Peyer's patch (tissue), 4 donors: ENCODE measurements around the gene PRRG1.

Source experiments
- POLR2A ChIP-seq, 2 donors: fragments of 450-650 bp; IDR thresholded peaks; one replicate each; pipeline ENCODE4 v1.5.1; 2017; ENCODE audit warnings: antibody characterized with exemption in 2 of 2, mild to moderate bottlenecking in 2 of 2, moderate library complexity in 2 of 2
- TF ChIP-seq, protein P1 (sequence below), 6 experiments: fragments of 450-650 bp in 4 of 6; fragments of 200-600 bp in 2 of 6; sonication (generic) in 1 of 6; IDR thresholded peaks; one replicate each; pipeline ENCODE4 v1.5.1; 2017 to 2019; ENCODE audit warnings: antibody characterized with exemption in 6 of 6, mild to moderate bottlenecking in 3 of 6, moderate library complexity in 1 of 6

DNA sequence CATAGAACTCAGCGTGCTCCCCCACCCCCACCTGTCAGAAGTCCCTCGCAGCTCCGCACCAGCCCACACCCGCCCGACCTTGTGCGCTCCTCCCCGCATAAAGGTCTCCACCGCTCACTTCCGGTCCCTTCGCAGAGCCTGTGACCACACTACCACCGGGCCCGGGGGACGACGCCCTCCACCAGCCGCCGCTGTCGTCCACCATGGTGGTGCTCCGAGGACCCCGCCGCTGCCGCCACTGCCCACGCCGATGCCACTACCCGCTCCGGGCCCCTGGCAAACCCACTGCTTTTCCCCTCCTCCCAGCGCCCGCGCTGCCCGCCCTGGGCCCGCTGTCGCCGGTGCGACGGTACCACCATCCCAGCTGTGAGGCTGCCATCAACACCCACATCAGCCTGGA lies 142.5 kb downstream of the PRRG1 start:
- TF ChIP-seq, protein P1, sequence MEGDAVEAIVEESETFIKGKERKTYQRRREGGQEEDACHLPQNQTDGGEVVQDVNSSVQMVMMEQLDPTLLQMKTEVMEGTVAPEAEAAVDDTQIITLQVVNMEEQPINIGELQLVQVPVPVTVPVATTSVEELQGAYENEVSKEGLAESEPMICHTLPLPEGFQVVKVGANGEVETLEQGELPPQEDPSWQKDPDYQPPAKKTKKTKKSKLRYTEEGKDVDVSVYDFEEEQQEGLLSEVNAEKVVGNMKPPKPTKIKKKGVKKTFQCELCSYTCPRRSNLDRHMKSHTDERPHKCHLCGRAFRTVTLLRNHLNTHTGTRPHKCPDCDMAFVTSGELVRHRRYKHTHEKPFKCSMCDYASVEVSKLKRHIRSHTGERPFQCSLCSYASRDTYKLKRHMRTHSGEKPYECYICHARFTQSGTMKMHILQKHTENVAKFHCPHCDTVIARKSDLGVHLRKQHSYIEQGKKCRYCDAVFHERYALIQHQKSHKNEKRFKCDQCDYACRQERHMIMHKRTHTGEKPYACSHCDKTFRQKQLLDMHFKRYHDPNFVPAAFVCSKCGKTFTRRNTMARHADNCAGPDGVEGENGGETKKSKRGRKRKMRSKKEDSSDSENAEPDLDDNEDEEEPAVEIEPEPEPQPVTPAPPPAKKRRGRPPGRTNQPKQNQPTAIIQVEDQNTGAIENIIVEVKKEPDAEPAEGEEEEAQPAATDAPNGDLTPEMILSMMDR (IDR thresholded peaks at IDR 0.05) = no peak
- TF ChIP-seq POLR2A (IDR thresholded peaks at IDR 0.05) = no peak
